ENCODE measurements around the gene USP48. TPM values are rescaled to one million over a fixed set of nuclear protein-coding genes. Genes with fewer than 3 reads are reported as not detected.

The USP48 gene
- total and polyA plus RNA-seq, 2 of the 8 experiments (the other 6 are each of a cell fraction or from before 2014, with no cell fraction given) = 12.8 to 83.5 TPM

DNA sequence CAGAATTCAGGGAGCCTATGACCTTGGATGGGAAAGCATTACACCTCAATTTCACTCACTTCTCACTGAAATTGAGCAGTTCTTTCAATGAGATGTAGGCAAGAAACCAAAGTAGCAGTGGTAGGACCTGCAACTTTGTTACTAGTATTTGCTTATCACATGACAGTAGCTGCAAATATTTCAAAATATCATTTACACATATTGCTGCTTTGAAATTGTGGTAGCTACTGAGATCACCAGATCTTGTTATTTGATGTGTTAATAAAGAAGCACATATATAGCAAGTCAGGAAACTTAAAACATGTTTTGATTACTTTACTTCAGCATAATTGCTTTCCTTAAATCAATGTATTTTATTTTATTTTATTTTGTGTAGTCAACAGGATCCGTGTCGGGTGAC, 42.0 kb upstream of the USP48 start (continued):
- no peak for TF ChIP-seq KDM1A (IDR thresholded peaks at IDR 0.05; ENCODE audit: borderline replicate concordance, low read length)
